UCSD-AML1 (cell line): ENCODE measurements around the gene FSCN2.
"Not testable (repeated sequence)": the region's sequence is repeated elsewhere in the genome, so short reads cannot be mapped to it uniquely, and the experiment has no call there.

Experiments
- DNase-seq: peaks from one replicate; lab custom pipeline; 2025; ENCODE audit not compliant: unreplicated experiment; lab: John Stamatoyannopoulos, UW

FSCN2 gene

GRCh38 chr17:81576621-81577277 is 48.6 kb downstream of the FSCN2 start:
- DNase-seq = no peak

- DNase-seq = no peak
These were observed 49.3 kb downstream of the FSCN2 start for GRCh38 chr17:81577278-81578000.

- no peak for DNase-seq
These were observed 49.9 kb downstream of the FSCN2 start for GRCh38 chr17:81578038-81578441.

- DNase-seq = no peak
These were observed 50.5 kb downstream of the FSCN2 start for GRCh38 chr17:81578561-81579225.

- DNase-seq = no peak
These were observed 51.1 kb downstream of the FSCN2 start for GRCh38 chr17:81579298-81579697.

- DNase-seq = no peak
These were observed 51.7 kb downstream of the FSCN2 start for GRCh38 chr17:81579821-81580321.

GRCh38 chr17:81580481-81580880 is 52.3 kb downstream of the FSCN2 start:
- DNase-seq = no peak

- no peak for DNase-seq
These were observed 53.6 kb downstream of the FSCN2 start for GRCh38 chr17:81581758-81582157.

- DNase-seq = no peak
These were observed 54.2 kb downstream of the FSCN2 start for GRCh38 chr17:81582341-81582740.

GRCh38 chr17:81582749-81583148 is 54.6 kb downstream of the FSCN2 start:
- DNase-seq = no peak

GRCh38 chr17:81583589-81584342 is 55.6 kb downstream of the FSCN2 start:
- DNase-seq = no peak

- DNase-seq = not testable (repeated sequence)
These were observed 56.6 kb downstream of the FSCN2 start for GRCh38 chr17:81584771-81585170.

- DNase-seq = no peak
These were observed 57.9 kb downstream of the FSCN2 start for GRCh38 chr17:81586096-81586495.
